Ureter (tissue), 1 donor: ENCODE results near the gene PCDHB11. TPM values are rescaled to one million over a fixed set of nuclear protein-coding genes. Genes with fewer than 3 reads are reported as not detected.
"Not testable (repeated sequence)": the region's sequence is repeated elsewhere in the genome, so short reads cannot be mapped to it uniquely, and the experiment has no call there.

Experiments used
- DNase-seq: peaks from one replicate; pipeline ENCODE4 v3.0.0-alpha.2; 2020; ENCODE audit warnings: low spot score
- total RNA-seq: library from RNA; stranded (reverse); gene quantifications from one replicate; pipeline ENCODE4 v1.2.4, GENCODE V29; 2023
- donor health status: DM: yes; HTN: yes; CAD: no.

PCDHB11 gene
- 2.1 TPM for total RNA-seq

DNA sequence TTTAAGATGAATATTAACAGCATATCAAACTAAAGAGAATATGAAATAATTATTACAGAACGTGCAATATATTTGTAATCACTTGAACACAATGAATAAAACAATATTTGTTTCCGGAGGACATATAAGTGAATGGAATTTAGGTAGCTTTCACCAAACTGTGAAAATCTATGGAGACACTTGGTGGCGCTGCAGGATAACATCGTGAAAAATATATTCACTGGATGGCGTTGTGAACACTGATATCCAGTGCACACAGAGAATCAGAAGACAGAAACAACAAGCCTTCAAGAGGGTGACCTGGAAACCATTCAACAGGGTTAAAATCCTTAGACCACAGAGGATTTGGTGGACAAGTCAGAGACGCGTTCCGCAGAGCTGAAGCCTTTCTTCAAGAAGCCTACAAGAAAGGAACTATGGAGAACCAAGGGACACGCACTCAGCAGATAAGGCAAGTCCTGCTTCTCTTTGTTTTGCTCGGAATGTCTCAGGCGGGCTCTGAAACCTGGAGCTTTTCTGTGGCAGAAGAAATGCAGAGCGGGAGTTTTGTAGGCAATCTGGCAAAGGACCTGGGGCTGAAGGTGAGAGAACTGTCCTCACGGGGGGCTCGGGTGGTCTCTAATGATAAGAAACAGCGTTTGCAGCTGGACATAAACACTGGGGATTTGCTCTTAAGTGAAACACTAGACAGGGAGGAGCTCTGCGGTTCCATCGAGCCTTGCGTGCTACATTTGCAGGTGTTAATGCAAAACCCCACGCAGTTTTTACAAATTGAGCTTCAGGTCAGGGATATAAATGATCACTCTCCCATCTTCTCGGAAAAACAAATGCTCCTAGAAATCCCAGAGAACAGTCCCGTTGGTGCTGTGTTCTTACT, at the start of gene PCDHB11:
TSS of gene PCDHB11 (plus strand) at position 269 of the 877 bp plus-strand sequence. CDS start at position 417, 148 bp downstream.
- DNase-seq = no peak

DNA sequence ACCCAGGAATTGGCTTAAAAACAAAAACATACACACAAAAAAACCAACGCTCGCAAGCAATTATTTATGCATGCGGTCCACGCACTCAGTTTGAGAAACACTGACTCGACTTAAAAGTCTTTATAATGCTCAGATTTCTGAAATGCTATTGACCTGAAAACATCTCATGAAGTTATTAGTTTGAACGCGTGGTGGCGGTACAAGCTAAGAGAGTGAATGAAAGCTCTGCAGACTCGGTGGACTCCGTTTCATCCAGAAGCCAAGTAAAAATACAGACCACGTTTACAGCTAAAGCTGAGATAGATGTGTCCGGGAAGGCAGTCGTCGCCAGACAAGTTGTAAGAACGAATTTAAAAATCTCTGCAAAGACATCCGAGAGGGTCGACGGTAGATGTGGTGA, 49.6 kb upstream of the PCDHB11 start, which contains the start of gene PCDHB6:
TSS of gene PCDHB6 (plus strand) at position 246 of the 400 bp plus-strand sequence. CDS start 201 bp downstream, outside the sequence.
- no peak for DNase-seq

DNA sequence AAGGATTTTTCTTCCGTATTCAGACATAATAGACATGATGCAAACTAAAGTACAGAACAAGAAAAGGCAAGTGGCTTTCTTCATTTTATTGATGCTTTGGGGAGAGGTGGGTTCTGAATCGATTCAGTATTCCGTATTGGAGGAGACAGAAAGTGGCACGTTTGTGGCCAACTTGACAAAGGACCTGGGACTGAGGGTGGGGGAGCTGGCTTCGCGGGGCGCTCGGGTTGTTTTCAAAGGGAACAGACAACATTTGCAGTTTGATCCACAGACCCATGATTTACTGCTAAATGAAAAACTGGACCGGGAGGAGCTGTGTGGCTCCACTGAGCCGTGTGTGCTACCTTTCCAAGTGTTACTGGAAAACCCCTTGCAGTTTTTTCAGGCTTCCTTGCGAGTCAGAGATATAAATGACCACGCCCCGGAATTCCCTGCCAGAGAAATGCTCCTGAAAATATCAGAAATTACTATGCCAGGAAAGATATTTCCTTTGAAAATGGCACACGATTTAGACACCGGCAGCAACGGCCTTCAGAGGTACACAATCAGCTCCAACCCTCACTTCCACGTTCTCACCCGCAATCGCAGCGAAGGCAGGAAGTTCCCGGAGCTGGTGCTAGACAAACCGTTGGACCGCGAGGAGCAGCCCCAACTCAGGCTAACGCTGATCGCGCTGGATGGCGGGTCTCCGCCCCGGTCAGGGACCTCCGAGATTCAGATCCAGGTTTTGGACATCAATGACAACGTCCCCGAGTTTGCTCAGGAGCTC, 49.0 kb upstream of the PCDHB11 start:
- no peak for DNase-seq

DNA sequence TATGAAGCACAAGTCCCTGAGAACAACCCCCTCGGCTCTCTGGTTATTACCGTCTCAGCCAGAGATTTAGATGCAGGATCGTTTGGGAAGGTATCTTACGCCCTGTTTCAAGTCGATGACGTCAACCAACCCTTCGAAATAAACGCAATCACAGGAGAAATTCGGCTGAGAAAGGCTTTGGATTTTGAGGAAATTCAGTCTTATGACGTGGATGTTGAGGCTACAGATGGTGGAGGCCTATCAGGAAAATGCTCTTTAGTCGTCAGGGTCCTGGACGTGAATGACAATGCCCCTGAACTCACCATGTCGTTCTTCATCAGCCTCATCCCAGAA, 48.5 kb upstream of the PCDHB11 start:
- no peak for DNase-seq

- DNase-seq = not testable (repeated sequence)
Measured at GRCh38 chr5:141151632-141152031, 47.8 kb upstream of the PCDHB11 start.

- not testable (repeated sequence) for DNase-seq
Measured at GRCh38 chr5:141152096-141152495, 47.3 kb upstream of the PCDHB11 start.

GRCh38 chr5:141155540-141156374, 43.7 kb upstream of the PCDHB11 start:
- no peak for DNase-seq

DNA sequence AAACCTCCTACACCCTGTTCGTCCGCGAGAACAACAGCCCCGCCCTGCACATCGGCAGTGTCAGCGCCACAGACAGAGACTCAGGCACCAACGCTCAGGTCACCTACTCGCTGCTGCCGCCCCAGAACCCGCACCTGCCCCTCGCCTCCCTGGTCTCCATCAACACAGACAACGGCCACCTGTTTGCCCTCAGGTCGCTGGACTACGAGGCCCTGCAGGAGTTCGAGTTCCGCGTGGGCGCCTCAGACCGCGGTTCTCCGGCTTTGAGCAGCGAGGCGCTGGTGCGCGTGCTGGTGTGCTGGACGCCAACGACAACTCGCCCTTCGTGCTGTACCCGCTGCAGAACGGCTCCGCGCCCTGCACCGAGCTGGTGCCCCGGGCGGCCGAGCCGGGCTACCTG, 42.1 kb upstream of the PCDHB11 start:
- not testable (repeated sequence) for DNase-seq

- DNase-seq = not testable (repeated sequence)
Measured at GRCh38 chr5:141157901-141158300, 41.5 kb upstream of the PCDHB11 start.

- no peak for DNase-seq
Measured at GRCh38 chr5:141172381-141173204, 26.8 kb upstream of the PCDHB11 start, which contains the start of gene PCDHB7. TSS of gene PCDHB7 (plus strand) at chr5:141172644. CDS start at chr5:141172836, 192 bp downstream.

DNA sequence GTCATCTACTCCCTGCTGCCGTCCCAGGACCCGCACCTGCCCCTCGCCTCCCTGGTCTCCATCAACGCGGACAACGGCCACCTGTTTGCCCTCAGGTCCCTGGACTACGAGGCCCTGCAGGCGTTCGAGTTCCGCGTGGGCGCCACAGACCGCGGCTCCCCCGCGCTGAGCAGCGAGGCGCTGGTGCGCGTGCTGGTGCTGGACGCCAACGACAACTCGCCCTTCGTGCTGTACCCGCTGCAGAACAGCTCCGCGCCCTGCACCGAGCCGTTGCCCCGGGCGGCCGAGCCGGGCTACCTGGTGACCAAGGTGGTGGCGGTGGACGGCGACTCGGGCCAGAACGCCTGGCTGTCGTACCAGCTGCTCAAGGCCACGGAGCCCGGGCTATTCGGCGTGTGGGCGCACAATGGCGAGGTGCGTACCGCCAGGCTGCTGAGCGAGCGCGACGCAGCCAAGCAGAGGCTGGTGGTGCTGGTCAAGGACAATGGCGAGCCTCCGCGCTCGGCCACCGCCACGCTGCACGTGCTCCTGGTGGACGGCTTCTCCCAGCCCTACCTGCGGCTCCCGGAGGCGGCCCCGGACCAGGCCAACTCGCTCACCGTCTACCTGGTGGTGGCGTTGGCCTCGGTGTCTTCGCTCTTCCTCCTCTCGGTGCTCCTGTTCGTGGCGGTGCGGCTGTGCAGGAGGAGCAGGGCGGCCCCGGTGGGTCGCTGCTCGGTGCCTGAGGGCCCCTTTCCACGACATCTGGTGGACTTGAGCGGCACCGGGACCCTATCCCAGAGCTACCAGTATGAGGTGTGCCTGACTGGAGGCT, 24.9 kb upstream of the PCDHB11 start:
- not testable (repeated sequence) for DNase-seq

DNA sequence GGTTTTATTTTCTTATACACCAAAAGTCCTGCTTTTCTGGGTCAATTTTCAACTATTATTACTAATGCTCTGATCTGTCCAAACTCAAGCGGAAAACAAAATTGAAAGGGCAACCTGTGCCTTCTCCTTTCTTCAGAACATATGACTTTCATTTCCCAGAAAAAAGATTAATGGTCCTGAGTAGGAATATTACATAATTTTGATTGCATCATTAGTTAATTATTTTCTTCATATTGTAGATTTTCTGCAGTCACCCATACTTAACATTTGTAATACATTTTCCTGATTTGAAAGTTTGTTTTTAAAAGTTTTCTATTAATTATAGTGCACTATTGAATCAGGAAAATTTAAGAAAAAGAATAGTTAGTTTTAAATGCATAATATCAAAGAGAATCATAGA, 23.5 kb upstream of the PCDHB11 start:
- no peak for DNase-seq

DNA sequence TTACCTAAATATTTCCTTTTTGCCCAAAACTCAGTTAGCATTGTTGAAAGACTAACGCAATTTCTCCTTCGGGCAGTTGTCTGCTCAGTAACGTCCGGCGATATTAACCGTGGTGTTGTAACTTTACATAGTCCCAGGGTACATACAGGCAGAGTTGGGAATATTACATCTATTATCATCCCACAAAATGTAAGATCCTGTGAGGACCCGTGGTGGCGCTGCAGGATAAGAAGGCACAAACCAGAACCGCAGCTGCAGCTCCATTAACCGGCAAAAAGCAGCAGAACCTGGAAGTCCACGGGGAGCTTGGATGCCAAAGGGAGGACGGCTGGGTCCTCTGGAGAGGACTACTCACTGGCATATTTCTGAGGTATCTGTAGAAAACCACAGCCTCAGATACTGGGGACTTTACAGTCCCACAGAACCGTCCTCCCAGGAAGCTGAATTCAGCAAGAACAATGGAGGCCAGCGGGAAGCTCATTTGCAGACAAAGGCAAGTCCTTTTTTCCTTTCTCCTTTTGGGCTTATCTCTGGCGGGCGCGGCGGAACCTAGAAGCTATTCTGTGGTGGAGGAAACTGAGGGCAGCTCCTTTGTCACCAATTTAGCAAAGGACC, 21.7 kb upstream of the PCDHB11 start, which contains the start of gene PCDHB8:
TSS of gene PCDHB8 (plus strand) at position 214 of the 615 bp plus-strand sequence. CDS start at position 459, 245 bp downstream.
- not testable (repeated sequence) for DNase-seq

GRCh38 chr5:141179371-141179770, 20.1 kb upstream of the PCDHB11 start:
- not testable (repeated sequence) for DNase-seq

DNA sequence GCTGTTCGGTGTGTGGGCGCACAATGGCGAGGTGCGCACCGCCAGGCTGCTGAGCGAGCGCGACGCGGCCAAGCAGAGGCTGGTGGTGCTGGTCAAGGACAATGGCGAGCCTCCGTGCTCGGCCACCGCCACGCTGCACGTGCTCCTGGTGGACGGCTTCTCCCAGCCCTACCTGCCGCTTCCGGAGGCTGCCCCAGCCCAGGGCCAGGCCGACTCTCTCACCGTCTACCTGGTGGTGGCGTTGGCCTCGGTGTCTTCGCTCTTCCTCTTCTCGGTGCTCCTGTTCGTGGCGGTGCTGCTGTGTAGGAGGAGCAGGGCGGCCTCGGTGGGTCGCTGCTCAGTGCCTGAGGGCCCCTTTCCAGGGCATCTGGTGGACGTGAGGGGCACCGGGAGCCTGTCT, 19.6 kb upstream of the PCDHB11 start:
- DNase-seq = not testable (repeated sequence)

GRCh38 chr5:141180313-141180712, 19.1 kb upstream of the PCDHB11 start:
- no peak for DNase-seq

GRCh38 chr5:141182248-141182647, 17.2 kb upstream of the PCDHB11 start, which contains the start of gene PCDHB16:
TSS of gene PCDHB16 (plus strand) at chr5:141182387. CDS start at chr5:141182560, 173 bp downstream.
- no peak for DNase-seq

- not testable (repeated sequence) for DNase-seq
Measured at GRCh38 chr5:141184117-141184855, 15.1 kb upstream of the PCDHB11 start.
